HCT116 (cell line): ENCODE results near the gene CIROP. TPM values are rescaled to one million over a fixed set of nuclear protein-coding genes. Genes with fewer than 3 reads are reported as not detected.

ENCODE experiments used
- ATAC-seq: fragments of 200-7000 bp; cut with Tn5 transposase; 2 replicates; pipeline ENCODE4 v1.9.1; 2020; ENCODE audit warnings: mild to moderate bottlenecking, moderate library complexity
- BruUV-seq: library from RNA; stranded (reverse); fragments of 400-500 nt; replicated peaks from 2 replicates; lab custom pipeline; 2021; lab: Mats Ljungman, UMichigan
- CTCF ChIA-PET: fragments of 300-600 bp; sonication (Branson Sonifier 250); formaldehyde crosslinking; loops from one replicate; lab custom pipeline; 2021; ENCODE audit warnings: antibody characterized with exemption; lab: Charles Lee
- POLR2A ChIA-PET: fragments of 300-600, 350-600 bp; sonication (Branson Sonifier 250); formaldehyde crosslinking; loops from one replicate; lab custom pipeline; 2021; ENCODE audit warnings: antibody characterized with exemption; lab: Charles Lee
- RAD21 ChIA-PET, 2 experiments: fragments of 300-600 bp; sonication (Branson Sonifier 250); formaldehyde crosslinking; loops; one replicate each; lab custom pipeline; 2023; ENCODE audit warnings: low total read pairs in 2 of 2; ENCODE audit not compliant: uncharacterized antibody in 2 of 2, unreplicated experiment in 2 of 2, low non-redundant PET in 1 of 2; lab: Charles Lee
- DNase-seq: peaks from one replicate; pipeline ENCODE4 v3.0.0-alpha.2; 2010; ENCODE audit warnings: low read depth, low spot score
- H2AFZ ChIP-seq: fragments of 200-600 bp; shearing (Covaris generic), sonication (generic); 2 replicates; pipeline ENCODE4 v1.6.1; 2017; ENCODE audit warnings: low read depth, mixed run types, mixed read lengths, antibody characterized with exemption, low read length; ENCODE audit not compliant: poor library complexity, severe bottlenecking
- H3K27ac ChIP-seq: 2 replicates; pipeline ENCODE4 v1.5.1; 2012; ENCODE audit warnings: low read depth, low read length
- H3K27me3 ChIP-seq: fragments of 200-600 bp; sonication (generic); 2 replicates; pipeline ENCODE4 v1.6.1; 2016; ENCODE audit warnings: mixed run types, low read length, mixed read lengths; ENCODE audit not compliant: insufficient read depth
- H3K36me3 ChIP-seq, 2 experiments: fragments of 200-500 bp in 1 of 2; fragments of 200-600 bp in 1 of 2; sonication (Bioruptor generic) in 1 of 2; sonication (generic) in 1 of 2; 2 replicates each; pipeline versions ENCODE4 v1.5.1 to v1.6.1; 2014 to 2016; ENCODE audit warnings: low read length in 2 of 2, inconsistent platforms in 1 of 2, mixed read lengths in 1 of 2, mixed run types in 1 of 2; ENCODE audit not compliant: insufficient read depth in 2 of 2, control insufficient read depth in 1 of 2
- H3K4me1 ChIP-seq, 2 experiments: fragments of 200-600 bp in 1 of 2; sonication (generic) in 1 of 2; 2 replicates each; pipeline versions ENCODE4 v1.5.1 to v1.6.1; 2012 to 2017; ENCODE audit warnings: low read length in 2 of 2, inconsistent platforms in 1 of 2, mild to moderate bottlenecking in 1 of 2, mixed read lengths in 1 of 2, mixed run types in 1 of 2, moderate library complexity in 1 of 2; ENCODE audit not compliant: insufficient read depth in 2 of 2, control insufficient read depth in 1 of 2
- H3K4me2 ChIP-seq: fragments of 200-600 bp; sonication (generic); 2 replicates; pipeline ENCODE4 v1.6.1; 2017; ENCODE audit warnings: mixed run types, low read length, mixed read lengths
- H3K4me3 ChIP-seq, 2 experiments: fragments of 200-600 bp in 1 of 2; sonication (generic) in 1 of 2; replicated peaks in 1 of 2; 2 replicates each; pipeline ENCODE4 v1.5.1; 2011 to 2016; ENCODE audit warnings: low read length in 2 of 2, control low read depth in 1 of 2, low read depth in 1 of 2, mild to moderate bottlenecking in 1 of 2, mixed read lengths in 1 of 2, mixed run types in 1 of 2
- H3K79me2 ChIP-seq: fragments of 200-600 bp; sonication (generic); 2 replicates; pipeline ENCODE4 v1.6.1; 2017; ENCODE audit warnings: mild to moderate bottlenecking, mixed run types, low read length, moderate library complexity, mixed read lengths; ENCODE audit not compliant: insufficient read depth
- H3K9ac ChIP-seq: fragments of 200-600 bp; sonication (generic); 2 replicates; pipeline ENCODE4 v1.6.1; 2016; ENCODE audit warnings: low read length, mixed read lengths
- H3K9me2 ChIP-seq: fragments of 200-600 bp; sonication (generic), shearing (Covaris generic); 2 replicates; pipeline ENCODE4 v1.6.1; 2017; ENCODE audit warnings: mixed run types, mild to moderate bottlenecking, moderate library complexity; ENCODE audit not compliant: insufficient read depth
- H3K9me3 ChIP-seq, 2 experiments: fragments of 200-500 bp in 1 of 2; fragments of 200-600 bp in 1 of 2; sonication (Bioruptor generic) in 1 of 2; sonication (generic) in 1 of 2; 2 replicates each; pipeline ENCODE4 v1.6.1; 2014 to 2017; ENCODE audit warnings: low read length in 2 of 2, mixed read lengths in 2 of 2, inconsistent platforms in 1 of 2, low read depth in 1 of 2, mild to moderate bottlenecking in 1 of 2, mixed run types in 1 of 2, moderate library complexity in 1 of 2; ENCODE audit not compliant: control insufficient read depth in 1 of 2, insufficient read depth in 1 of 2
- H4K20me1 ChIP-seq: fragments of 200-600 bp; sonication (generic), shearing (Covaris generic); 2 replicates; pipeline ENCODE4 v1.6.1; 2017; ENCODE audit warnings: mixed run types, mild to moderate bottlenecking, moderate library complexity; ENCODE audit not compliant: insufficient read depth
- CBX3 ChIP-seq: IDR thresholded peaks from 2 replicates; pipeline ENCODE4 v1.6.1; 2012; ENCODE audit warnings: low read depth
- CEBPB ChIP-seq: IDR thresholded peaks from 2 replicates; pipeline ENCODE4 v1.6.1; 2012; ENCODE audit warnings: low read depth
- ELF1 ChIP-seq: IDR thresholded peaks from 2 replicates; pipeline ENCODE4 v1.6.1; 2012; ENCODE audit warnings: low read depth, borderline replicate concordance
- JUND ChIP-seq: IDR thresholded peaks from 2 replicates; pipeline ENCODE4 v1.6.1; 2012
- POLR2A ChIP-seq: IDR thresholded peaks from 2 replicates; pipeline ENCODE4 v1.7.0; 2011; ENCODE audit warnings: borderline replicate concordance; ENCODE audit not compliant: insufficient read depth, insufficient read length; ENCODE audit errors: extremely low read depth
- POLR2AphosphoS5 ChIP-seq: IDR thresholded peaks from 2 replicates; pipeline ENCODE4 v1.6.1; 2011; ENCODE audit warnings: mild to moderate bottlenecking, low read depth, low read length, moderate library complexity
- RAD21 ChIP-seq: IDR thresholded peaks from 2 replicates; pipeline ENCODE4 v1.6.1; 2012; ENCODE audit warnings: low read depth, mild to moderate bottlenecking
- SP1 ChIP-seq: IDR thresholded peaks from 2 replicates; pipeline ENCODE4 v1.6.1; 2012; ENCODE audit warnings: low read depth
- YY1 ChIP-seq: IDR thresholded peaks from 2 replicates; pipeline ENCODE4 v1.6.1; 2011; ENCODE audit warnings: low read length, low read depth, moderate library complexity, mild to moderate bottlenecking; ENCODE audit not compliant: insufficient replicate concordance; ENCODE audit errors: extremely low read depth
- intact Hi-C: fragments of 100-400 bp; cut with micrococcal nuclease; formaldehyde crosslinking; loops from 2 replicates; pipeline ENCODE4 v1.10.0; 2022
- total RNA-seq: library from RNA; stranded (reverse); gene quantifications from one replicate; pipeline ENCODE4 v1.2.1, GENCODE V29; 2021; ENCODE audit not compliant: unreplicated experiment
- TF ChIP-seq, protein P1 (sequence below): IDR thresholded peaks from 2 replicates; pipeline ENCODE4 v1.6.1; 2012
- TF ChIP-seq, protein P2 (sequence below), 3 experiments: fragments of 200-600 bp in 1 of 3; sonication (generic) in 1 of 3; IDR thresholded peaks in 2 of 3; conservative IDR thresholded peaks in 1 of 3; 2 replicates each; pipeline ENCODE4 v1.5.1; 2012 to 2017; ENCODE audit warnings: low read depth in 2 of 3, low read length in 2 of 3, antibody characterized with exemption in 1 of 3, borderline replicate concordance in 1 of 3, control low read depth in 1 of 3, mild to moderate bottlenecking in 1 of 3, mixed read lengths in 1 of 3, mixed run types in 1 of 3, moderate library complexity in 1 of 3; ENCODE audit not compliant: insufficient read depth in 1 of 3
- TF ChIP-seq, protein P3 (sequence below): IDR thresholded peaks from 2 replicates; pipeline ENCODE4 v1.6.1; 2012
- TF ChIP-seq, protein P4 (sequence below): IDR thresholded peaks from 2 replicates; pipeline ENCODE4 v1.6.1; 2011; ENCODE audit warnings: mild to moderate bottlenecking, low read length, moderate library complexity; ENCODE audit not compliant: insufficient replicate concordance; ENCODE audit errors: extremely low read depth

CIROP gene
- total RNA-seq, 1 experiment from 2014 or later, result not detected

DNA sequence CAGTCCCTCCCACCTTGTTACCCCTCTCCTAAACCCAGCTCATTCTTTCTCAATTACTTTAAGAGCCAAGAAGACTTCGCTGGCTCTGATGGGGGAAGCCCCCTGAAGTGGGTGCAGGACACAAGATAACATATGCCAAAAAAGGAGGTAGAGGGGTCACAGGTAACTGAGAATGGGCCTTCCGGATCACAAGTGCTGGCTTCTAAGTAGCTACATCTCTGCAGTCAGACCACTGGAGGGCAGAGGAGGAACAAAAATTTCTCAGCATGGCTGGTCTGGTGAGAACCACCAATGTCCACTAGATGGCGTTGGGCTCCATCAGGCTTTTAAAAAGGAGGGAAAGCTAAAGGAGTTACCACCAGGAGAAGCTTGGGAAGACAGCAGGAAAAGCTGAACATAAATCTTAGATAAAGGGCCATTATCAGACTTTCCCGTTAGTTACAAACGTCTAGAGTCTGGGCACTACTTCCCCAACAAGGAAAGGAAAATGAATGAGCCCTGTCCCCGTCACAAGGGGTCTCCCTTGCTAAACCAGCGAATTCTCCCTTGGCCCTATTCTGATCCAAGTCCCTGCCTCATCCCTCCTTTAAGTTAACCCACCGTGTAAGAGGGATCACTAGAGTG is 35.9 kb downstream of the CIROP start:
- Histone ChIP-seq H3K36me3 (peaks cover 37 to 54% of the 10 kb centered on the region in 2 experiments), H3K27me3 (no peaks in the 10 kb centered on the region), H3K27ac (peak overlapping the region; percentile 54), H2AFZ (no peak overlapping the region)
- POLR2A ChIA-PET, result interaction anchor here (0.8 to 1.9 kb wide), 7 partner anchors 10 to 238 kb away, joined by 3 to 19 read pairs (median 5); partner anchors contain the start of genes ACIN1, BCL2L2 and C14orf119
- ATAC-seq, result peak; percentile 76
- TF ChIP-seq CBX3, result no peak
- TF ChIP-seq, protein P1, sequence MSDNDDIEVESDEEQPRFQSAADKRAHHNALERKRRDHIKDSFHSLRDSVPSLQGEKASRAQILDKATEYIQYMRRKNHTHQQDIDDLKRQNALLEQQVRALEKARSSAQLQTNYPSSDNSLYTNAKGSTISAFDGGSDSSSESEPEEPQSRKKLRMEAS, result 0 out of 2 replicates have a peak, but pooled peaks have one; percentile 37
- TF ChIP-seq, protein P2, sequence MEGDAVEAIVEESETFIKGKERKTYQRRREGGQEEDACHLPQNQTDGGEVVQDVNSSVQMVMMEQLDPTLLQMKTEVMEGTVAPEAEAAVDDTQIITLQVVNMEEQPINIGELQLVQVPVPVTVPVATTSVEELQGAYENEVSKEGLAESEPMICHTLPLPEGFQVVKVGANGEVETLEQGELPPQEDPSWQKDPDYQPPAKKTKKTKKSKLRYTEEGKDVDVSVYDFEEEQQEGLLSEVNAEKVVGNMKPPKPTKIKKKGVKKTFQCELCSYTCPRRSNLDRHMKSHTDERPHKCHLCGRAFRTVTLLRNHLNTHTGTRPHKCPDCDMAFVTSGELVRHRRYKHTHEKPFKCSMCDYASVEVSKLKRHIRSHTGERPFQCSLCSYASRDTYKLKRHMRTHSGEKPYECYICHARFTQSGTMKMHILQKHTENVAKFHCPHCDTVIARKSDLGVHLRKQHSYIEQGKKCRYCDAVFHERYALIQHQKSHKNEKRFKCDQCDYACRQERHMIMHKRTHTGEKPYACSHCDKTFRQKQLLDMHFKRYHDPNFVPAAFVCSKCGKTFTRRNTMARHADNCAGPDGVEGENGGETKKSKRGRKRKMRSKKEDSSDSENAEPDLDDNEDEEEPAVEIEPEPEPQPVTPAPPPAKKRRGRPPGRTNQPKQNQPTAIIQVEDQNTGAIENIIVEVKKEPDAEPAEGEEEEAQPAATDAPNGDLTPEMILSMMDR (IDR thresholded peaks at IDR 0.05 in 2 of 3, conservative IDR thresholded peaks at IDR 0.05 in 1 of 3; ENCODE audit: borderline replicate concordance in 1 of 3, insufficient read depth in 1 of 3, low read depth in 2 of 3, low read length in 2 of 3), result peak; percentile 99 to 100 (median 99)
- TF ChIP-seq, protein P3, sequence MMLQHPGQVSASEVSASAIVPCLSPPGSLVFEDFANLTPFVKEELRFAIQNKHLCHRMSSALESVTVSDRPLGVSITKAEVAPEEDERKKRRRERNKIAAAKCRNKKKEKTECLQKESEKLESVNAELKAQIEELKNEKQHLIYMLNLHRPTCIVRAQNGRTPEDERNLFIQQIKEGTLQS, result no peak
- peak; percentile 20 for TF ChIP-seq YY1
- TF ChIP-seq SP1, result no peak
- TF ChIP-seq POLR2AphosphoS5, result 0 out of 2 replicates have a peak, but pooled peaks have one; percentile 17
- TF ChIP-seq CEBPB, result no peak
- TF ChIP-seq, protein P4, sequence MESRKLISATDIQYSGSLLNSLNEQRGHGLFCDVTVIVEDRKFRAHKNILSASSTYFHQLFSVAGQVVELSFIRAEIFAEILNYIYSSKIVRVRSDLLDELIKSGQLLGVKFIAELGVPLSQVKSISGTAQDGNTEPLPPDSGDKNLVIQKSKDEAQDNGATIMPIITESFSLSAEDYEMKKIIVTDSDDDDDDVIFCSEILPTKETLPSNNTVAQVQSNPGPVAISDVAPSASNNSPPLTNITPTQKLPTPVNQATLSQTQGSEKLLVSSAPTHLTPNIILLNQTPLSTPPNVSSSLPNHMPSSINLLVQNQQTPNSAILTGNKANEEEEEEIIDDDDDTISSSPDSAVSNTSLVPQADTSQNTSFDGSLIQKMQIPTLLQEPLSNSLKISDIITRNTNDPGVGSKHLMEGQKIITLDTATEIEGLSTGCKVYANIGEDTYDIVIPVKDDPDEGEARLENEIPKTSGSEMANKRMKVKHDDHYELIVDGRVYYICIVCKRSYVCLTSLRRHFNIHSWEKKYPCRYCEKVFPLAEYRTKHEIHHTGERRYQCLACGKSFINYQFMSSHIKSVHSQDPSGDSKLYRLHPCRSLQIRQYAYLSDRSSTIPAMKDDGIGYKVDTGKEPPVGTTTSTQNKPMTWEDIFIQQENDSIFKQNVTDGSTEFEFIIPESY, result no peak
- peak; percentile 80 for TF ChIP-seq RAD21
- no peak for TF ChIP-seq POLR2A
- no peak for TF ChIP-seq ELF1
- TF ChIP-seq JUND, result no peak
- TF ChIP-seq, all 23 proteins: peak for 5
- intact Hi-C loops, result loop anchor here (1.0 to 2.0 kb wide), 2 partner anchors 26 to 40 kb away; partner anchors contain the start of genes ACIN1 and C14orf119
- Histone ChIP-seq H3K79me2 (peaks cover 66% of the 10 kb centered on the region), H3K9me3 (no peaks in the 10 kb centered on the region), H3K9ac (peak overlapping the region; percentile 31; the same call in 1 of the 2 replicates), H4K20me1 (no peaks in the 10 kb centered on the region), H3K9me2 (no peaks in the 10 kb centered on the region), H3K4me1 (peaks cover 29 to 36% of the 10 kb centered on the region in 2 experiments), H3K4me3 (no peak overlapping the region), H3K4me2 (peak overlapping the region; percentile 43)
- peak; percentile 88 for DNase-seq
- RAD21 ChIA-PET, result interaction anchor here (0.6 to 1.2 kb wide), 11 partner anchors 11 to 86 kb away, joined by 3 to 5 read pairs (median 3); partner anchors contain the start of genes ACIN1 (in 2 of the 2), C14orf119 (in 1 of the 2) and CDH24 (in 1 of the 2)
- CTCF ChIA-PET, result interaction anchor here (0.5 to 1.8 kb wide), 49 partner anchors 9 to 512 kb away, joined by 3 to 64 read pairs (median 5); partner anchors contain the start of genes ACIN1, AJUBA, C14orf119 and CDH24
- BruUV-seq, result TSS peak; percentile 4
